ENCODE measurements around the gene SOX11.

- TF ChIP-seq CTCF (IDR thresholded peaks at IDR 0.05) (no peak), EZH2 (IDR thresholded peaks at IDR 0.05; ENCODE audit: borderline replicate concordance, insufficient read depth, low read depth, low read length, poor library complexity, severe bottlenecking) (no peak)
Observed at GRCh38 chr2:5691221-5691984, 781 bp upstream of the SOX11 start.
